Endodermal cell (in vitro differentiated cells): Measurements from ENCODE around the gene GYPA. TPM values are rescaled to one million over a fixed set of nuclear protein-coding genes. Genes with fewer than 3 reads are reported as not detected.

ENCODE experiments used
- total RNA-seq, 2 donors: library from RNA; stranded (reverse); fragmentation: NEBNext Ultra II Directional in 1 of 2; extraction: Animal tissue kit (Norgen Biotek cat#: 25700) in 1 of 2; gene quantifications; 2 replicates in 1 of 2; 3 replicates in 1 of 2; pipeline ENCODE4 v1.2.1, GENCODE V29; 2021

The GYPA gene
- total RNA-seq, 2 donors from 2014 or later = 0.58 TPM; not detected in 1

Other genes starting within 250 kb of the GYPA start
- under 1 TPM in 1 of 2 donors, not detected in 1; 0.48 TPM for gene GYPE, start 235.2 kb downstream of the GYPA start, total RNA-seq
- 1 to 10 TPM; 1.2 to 1.5 TPM for gene GYPB, start 121.3 kb downstream of the GYPA start, total RNA-seq